HG02763 (cell line): ENCODE measurements around the gene CHCHD3.
"Not testable (repeated sequence)": the region's sequence is repeated elsewhere in the genome, so short reads cannot be mapped to it uniquely, and the experiment has no call there.

Experiments used
- ATAC-seq: cut with Tn5 transposase; IDR thresholded peaks from one replicate; pipeline ENCODE4 v1.9.1; 2021; ENCODE audit warnings: mild to moderate bottlenecking, moderate library complexity; ENCODE audit not compliant: unreplicated experiment

CHCHD3 gene

GRCh38 chr7:133009426-133010252, 72.3 kb downstream of the CHCHD3 start:
- no peak for ATAC-seq

- no peak for ATAC-seq
Observed at GRCh38 chr7:133007961-133008360, 73.9 kb downstream of the CHCHD3 start.

GRCh38 chr7:133003052-133003910, 78.6 kb downstream of the CHCHD3 start:
- no peak for ATAC-seq

- no peak for ATAC-seq
Observed at GRCh38 chr7:133001727-133002126, 80.2 kb downstream of the CHCHD3 start.

- ATAC-seq = no peak
Observed at GRCh38 chr7:132999845-133000244, 82.0 kb downstream of the CHCHD3 start.

GRCh38 chr7:132998763-132999162, 83.1 kb downstream of the CHCHD3 start:
- no peak for ATAC-seq

GRCh38 chr7:132997505-132997904, 84.4 kb downstream of the CHCHD3 start:
- no peak for ATAC-seq

GRCh38 chr7:132996581-132997242, 85.2 kb downstream of the CHCHD3 start:
- no peak for ATAC-seq

- ATAC-seq = no peak
Observed at GRCh38 chr7:132993377-132994013, 88.4 kb downstream of the CHCHD3 start.

GRCh38 chr7:132991615-132992587, 90.0 kb downstream of the CHCHD3 start:
- ATAC-seq = no peak

GRCh38 chr7:132988117-132988516, 93.8 kb downstream of the CHCHD3 start:
- no peak for ATAC-seq

GRCh38 chr7:132980402-132980801, 101.5 kb downstream of the CHCHD3 start:
- no peak for ATAC-seq

GRCh38 chr7:132979524-132979923, 102.4 kb downstream of the CHCHD3 start:
- no peak for ATAC-seq

GRCh38 chr7:132977234-132977633, 104.7 kb downstream of the CHCHD3 start:
- ATAC-seq = no peak

- ATAC-seq = no peak
Observed at GRCh38 chr7:132972745-132973144, 109.1 kb downstream of the CHCHD3 start.

- ATAC-seq = no peak
Observed at GRCh38 chr7:132970257-132970656, 111.6 kb downstream of the CHCHD3 start.

GRCh38 chr7:132969520-132969919, 112.4 kb downstream of the CHCHD3 start:
- no peak for ATAC-seq

GRCh38 chr7:132967470-132967848, 114.4 kb downstream of the CHCHD3 start:
- not testable (repeated sequence) for ATAC-seq

- no peak for ATAC-seq
Observed at GRCh38 chr7:132966754-132967469, 115.0 kb downstream of the CHCHD3 start.
